ENCODE measurements around the gene SCN1A.

DNA sequence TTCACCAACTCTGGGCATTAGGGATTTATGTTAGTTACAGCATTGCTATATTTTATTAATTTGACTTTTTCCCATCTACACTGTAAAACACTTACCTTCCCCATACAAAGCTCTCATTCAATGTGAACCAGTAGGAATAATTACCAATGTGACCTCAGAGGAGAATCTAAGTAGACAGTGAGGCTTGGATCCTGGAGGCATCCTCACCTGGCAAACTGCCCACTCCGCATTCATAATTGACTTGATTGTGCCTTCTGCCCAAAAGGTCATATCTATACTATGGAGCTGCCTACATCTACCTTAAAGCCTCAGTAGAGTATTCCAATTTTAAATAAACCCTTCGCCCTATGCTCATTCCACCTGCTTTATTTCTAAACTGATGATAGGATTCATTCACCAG lies 45.4 kb upstream of the SCN1A start:
- TF ChIP-seq CTCF (IDR thresholded peaks at IDR 0.05) (no peak), POLR2A (IDR thresholded peaks at IDR 0.05) (no peak), POLR2AphosphoS5 (IDR thresholded peaks at IDR 0.05) (no peak), EP300 (IDR thresholded peaks at IDR 0.05) (no peak)

All from sigmoid colon (tissue), 4 donors.